Erythroblast (primary cell): Measurements from ENCODE around the gene P2RX3.

Experiments
- GATA1 ChIP-seq: IDR thresholded peaks from 2 replicates; pipeline ENCODE4 v1.6.1; 2011; ENCODE audit warnings: low read depth, mild to moderate bottlenecking, control low read depth, low read length, moderate library complexity
- POLR2A ChIP-seq: IDR thresholded peaks from 2 replicates; pipeline ENCODE4 v1.6.1; 2011; ENCODE audit warnings: mild to moderate bottlenecking, low read length

DNA sequence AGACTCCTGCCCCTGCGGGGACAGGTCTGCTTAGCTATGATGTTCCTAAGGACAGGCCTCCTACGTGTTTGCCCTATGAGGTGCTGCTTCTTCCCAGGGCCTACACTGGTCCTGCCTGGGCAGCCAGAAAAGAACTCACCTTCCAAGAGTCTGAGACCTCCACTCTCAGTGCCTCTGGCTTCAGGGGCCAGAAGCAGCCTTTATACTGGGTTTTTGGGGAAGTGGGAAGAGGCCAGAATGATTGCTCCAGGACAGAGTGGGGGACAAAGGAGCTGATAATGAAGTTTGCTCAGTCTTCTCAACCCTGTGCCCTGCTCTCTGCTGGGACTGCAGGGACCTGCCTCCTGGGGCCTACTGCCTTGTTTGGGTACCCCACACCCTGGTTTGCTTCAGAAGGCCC lies 42.8 kb downstream of the P2RX3 start, which contains the start of gene PRG3:
- TF ChIP-seq POLR2A (no peak), GATA1 (no peak)
